GM12873 (cell line): ENCODE results near the gene CEBPZOS.

Source experiments
- TF ChIP-seq, protein P1 (sequence below): IDR thresholded peaks from 2 replicates; pipeline ENCODE4 v1.5.1; 2012; ENCODE audit warnings: low read depth, mild to moderate bottlenecking, moderate library complexity, low read length, control low read depth; ENCODE audit not compliant: insufficient read depth; ENCODE audit errors: missing control alignments

The CEBPZOS gene

DNA sequence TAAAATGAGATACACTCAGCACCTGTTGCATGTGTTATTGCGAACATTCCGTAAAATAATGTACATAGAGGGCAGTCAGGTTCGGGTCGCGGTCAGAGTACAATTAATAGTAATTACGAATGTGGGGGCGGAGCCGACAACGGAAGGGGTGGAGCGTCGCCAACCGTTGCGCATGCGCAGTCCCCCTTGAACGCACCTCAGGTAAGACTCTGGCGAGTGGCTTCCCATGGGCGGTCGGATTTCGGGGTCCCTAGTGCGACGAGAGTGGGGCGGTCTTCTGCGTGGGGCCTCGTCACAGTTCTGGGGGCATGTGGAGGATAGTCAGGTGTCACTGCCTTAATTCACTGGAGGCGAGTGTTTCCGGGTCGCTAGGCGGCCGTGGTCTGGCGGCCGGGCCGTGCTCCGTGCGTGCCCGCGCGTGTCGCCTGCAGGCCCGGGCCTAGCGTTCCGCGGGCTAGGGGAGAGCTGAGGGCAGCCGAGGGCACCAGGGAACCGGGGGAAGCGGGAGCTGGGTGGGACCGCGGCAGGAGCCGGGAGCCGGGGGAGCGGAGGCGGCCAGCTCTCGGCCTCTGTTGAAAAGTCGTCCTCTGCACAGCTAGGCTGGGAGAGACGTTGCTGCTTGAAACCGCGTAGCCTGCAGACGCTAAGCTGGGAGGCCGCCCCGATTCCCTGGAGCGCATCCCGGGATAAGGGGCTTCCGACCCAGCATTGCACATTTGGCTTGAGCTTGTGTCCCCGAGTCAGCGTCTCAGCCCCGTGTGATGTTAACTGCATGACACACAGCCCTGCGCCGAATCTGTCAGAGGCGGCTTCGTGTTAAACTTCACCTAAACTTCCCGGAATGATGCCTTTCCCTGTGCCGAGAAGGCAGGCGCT lies at the start of gene CEBPZOS:
CEBPZOS (plus strand) TSS at position 177 of the 876 bp plus-strand sequence. CDS start 3,209 bp downstream, outside the sequence.
- TF ChIP-seq, protein P1, sequence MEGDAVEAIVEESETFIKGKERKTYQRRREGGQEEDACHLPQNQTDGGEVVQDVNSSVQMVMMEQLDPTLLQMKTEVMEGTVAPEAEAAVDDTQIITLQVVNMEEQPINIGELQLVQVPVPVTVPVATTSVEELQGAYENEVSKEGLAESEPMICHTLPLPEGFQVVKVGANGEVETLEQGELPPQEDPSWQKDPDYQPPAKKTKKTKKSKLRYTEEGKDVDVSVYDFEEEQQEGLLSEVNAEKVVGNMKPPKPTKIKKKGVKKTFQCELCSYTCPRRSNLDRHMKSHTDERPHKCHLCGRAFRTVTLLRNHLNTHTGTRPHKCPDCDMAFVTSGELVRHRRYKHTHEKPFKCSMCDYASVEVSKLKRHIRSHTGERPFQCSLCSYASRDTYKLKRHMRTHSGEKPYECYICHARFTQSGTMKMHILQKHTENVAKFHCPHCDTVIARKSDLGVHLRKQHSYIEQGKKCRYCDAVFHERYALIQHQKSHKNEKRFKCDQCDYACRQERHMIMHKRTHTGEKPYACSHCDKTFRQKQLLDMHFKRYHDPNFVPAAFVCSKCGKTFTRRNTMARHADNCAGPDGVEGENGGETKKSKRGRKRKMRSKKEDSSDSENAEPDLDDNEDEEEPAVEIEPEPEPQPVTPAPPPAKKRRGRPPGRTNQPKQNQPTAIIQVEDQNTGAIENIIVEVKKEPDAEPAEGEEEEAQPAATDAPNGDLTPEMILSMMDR, result no peak

DNA sequence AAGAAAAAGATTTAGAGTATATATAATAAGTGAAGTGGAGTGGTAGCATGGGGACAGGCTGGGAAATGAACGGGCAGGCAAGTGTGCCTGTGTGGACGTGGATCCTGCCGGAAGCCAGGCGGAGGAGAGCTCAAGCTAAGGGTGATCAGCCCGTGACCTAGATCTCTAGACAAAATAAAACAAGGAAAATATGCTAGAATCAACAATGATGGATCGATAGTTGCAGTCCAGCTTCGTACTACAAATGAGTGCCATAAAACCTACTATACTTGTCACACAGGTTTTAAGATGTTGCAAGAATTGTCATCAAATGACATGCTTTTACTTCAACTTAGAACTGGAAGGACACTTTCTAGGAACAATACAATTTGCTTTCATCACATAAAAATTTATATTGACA lies 48.0 kb upstream of the CEBPZOS start:
- TF ChIP-seq, protein P1, result no peak

DNA sequence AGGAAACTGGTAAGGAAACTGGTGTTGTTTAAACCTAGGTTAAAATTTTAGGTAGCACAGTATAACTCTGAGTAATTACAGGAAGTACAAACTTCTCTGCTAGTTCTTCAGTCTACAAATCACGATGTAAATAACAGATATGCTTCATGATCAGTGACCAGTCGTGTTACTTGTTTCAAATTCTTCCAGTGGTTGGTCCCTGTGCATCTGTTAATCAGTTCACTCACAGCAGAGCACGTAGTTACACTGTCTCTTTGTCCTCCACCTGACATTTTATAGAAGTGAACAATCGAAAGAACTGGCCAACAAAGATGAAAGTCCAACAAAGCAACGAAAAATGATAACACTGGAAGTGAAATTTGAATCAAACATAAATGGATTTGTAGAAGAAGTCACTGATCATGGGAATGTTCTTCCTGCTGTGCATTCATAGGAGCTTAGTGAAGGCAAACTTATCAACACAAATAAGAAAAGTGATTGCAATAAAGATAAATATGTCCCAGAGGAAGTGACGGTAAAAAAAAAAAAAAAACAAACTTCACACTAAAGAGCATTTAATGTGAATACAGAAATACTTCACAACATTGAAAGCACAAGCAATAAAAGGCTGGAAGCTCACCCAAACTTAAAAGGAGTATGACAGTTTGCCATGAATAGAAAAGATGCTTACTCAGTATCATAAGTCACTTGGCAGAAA lies 46.5 kb upstream of the CEBPZOS start:
- TF ChIP-seq, protein P1, result no peak

DNA sequence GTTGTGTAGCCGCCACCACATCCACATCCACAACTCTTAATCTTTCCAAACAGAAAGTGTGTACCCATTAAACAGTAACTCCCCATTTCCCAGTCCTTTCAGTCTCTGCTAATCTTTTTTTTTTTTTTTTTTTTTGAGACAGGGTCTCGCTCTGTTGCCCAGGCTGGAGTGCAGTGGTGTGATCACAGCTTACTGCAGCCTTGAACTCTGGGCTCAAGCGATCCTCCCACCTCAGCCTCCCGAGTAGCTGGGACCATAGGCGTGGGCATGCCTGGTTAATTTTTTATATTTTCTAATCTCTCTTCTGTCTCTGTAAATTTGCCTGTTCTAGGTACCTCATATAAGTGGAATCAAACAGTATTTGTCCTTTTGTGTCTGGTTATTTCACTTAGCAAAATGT lies 43.1 kb upstream of the CEBPZOS start:
- TF ChIP-seq, protein P1, result no peak

DNA sequence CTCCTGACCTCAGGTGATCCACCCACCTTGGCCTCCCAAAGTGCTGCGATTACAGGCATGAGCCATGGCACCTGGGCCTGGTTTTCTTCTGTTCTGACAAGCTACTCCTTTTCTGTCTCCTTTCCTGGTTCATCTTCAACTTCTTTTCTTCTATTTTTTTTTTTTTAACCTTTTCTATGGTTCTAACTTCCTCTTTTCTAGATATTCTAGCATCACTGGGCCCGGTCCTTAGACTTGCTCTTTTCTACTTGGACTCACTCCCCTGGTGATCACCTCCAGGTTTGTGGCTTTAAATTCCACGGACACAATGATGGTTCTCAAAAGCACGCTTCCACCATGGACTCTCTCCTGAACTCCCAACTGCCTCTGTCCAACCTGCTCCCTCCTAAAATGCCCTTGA lies 41.5 kb upstream of the CEBPZOS start:
- TF ChIP-seq, protein P1, result no peak

DNA sequence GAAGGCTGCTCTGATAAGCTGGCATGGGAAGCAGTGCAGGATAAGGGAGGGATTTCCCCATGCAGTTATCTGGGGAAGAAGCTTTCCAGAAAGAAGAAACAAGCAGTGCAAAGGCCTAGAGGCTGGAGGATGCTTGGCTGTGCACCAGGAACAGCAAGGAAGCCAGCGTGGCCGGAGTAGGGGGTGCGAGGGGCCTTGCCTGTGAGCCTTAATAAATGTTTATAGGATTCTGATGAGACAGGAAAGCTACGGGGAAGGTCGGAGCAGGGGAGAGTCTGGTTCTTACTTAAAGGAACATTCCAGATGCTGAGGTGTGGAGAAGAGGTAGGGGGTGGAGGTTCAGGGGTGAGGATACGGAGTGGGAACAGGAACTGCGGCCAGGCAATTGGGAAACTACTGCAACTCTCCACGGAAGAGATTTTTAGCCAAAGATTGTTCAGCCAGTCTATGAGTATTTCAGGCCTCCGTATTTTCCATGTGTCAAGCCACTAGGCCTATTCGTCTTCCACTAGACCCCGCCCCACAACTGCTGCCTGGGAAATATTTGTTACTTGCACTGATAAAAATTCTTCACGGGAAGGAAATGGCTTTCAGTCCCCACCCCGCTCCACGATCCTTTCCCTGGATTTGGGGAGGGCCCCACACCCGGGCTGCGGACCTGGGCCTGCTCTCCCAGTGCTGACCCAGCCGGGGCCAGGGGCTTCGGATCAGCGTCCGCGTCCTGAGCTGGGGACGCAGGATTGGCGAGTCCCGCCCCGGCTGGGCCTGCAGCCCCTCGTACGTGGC lies 40.0 kb upstream of the CEBPZOS start:
- TF ChIP-seq, protein P1, result no peak
